ENCODE data around the gene EVA1B.

The EVA1B gene

DNA sequence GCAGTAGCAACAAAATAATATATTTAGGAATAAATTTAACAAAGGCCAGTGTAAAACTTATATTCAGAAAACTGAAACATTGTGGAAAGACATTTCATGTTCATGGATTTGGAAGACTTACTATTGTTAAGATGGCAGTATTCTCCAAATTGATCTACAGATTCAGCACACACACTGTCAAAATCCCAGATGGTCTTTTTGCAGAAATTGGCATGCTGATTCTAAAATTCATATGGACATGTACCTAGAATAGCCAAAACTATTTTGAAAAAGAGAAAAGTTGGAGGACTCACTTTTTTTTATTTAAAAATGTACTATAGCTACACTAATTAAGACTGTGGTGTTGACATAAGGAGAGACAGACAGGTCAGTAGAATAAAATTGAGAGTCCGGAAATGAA is 49.2 kb downstream of the EVA1B start:
- no peak for DNase-seq

DNA sequence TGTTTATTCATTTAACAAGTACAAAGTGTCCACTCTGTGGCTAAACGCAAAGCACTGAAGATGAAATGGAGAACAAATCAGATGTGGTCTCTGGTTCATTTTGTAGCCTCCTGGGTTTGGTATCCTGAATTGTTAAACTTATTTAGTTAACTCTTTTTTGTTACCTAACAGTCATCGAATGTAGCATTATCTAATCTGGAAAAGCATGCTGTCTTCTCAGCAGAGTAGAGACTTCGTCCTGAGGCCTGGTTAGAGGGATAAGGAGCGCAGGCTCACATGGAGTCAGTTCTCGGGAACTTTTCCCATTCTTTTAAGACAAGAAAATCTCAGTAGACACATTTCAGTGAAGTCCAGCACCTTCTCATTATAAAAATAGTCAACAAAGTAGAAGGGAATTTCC is 50.4 kb downstream of the EVA1B start:
- DNase-seq, result no peak
